Chondrocyte (in vitro differentiated cells): Measurements from ENCODE around the gene CREG2. TPM values are rescaled to one million over a fixed set of nuclear protein-coding genes. Genes with fewer than 3 reads are reported as not detected.

Experiments used
- DNase-seq: peaks from one replicate; pipeline ENCODE4 v3.0.0; 2021; ENCODE audit warnings: mixed read lengths, low spot score
- H3K27ac Mint-ChIP-seq: one replicate; pipeline ENCODE4 v1.8.0; 2021; ENCODE audit warnings: mild to moderate bottlenecking, moderate library complexity, mixed read lengths; ENCODE audit not compliant: unreplicated experiment
- H3K27me3 Mint-ChIP-seq: 2 replicates; pipeline ENCODE4 v1.8.0; 2021; ENCODE audit warnings: low read depth, mixed read lengths
- H3K36me3 Mint-ChIP-seq: 2 replicates; pipeline ENCODE4 v1.8.0; 2021; ENCODE audit warnings: low read depth, mixed read lengths
- H3K4me1 Mint-ChIP-seq: 2 replicates; pipeline ENCODE4 v1.8.0; 2021; ENCODE audit warnings: low read depth, mild to moderate bottlenecking, mixed read lengths
- H3K4me3 Mint-ChIP-seq: one replicate; pipeline ENCODE4 v1.8.0; 2021; ENCODE audit warnings: mild to moderate bottlenecking, moderate library complexity, mixed read lengths; ENCODE audit not compliant: unreplicated experiment
- H3K9me3 Mint-ChIP-seq: 2 replicates; pipeline ENCODE4 v1.8.0; 2021; ENCODE audit warnings: low read depth, mixed read lengths
- CTCF ChIP-seq: fragments of 200-600 bp; sonication (generic); IDR thresholded peaks from 2 replicates; pipeline ENCODE4 v1.5.0; 2021; ENCODE audit warnings: antibody characterized with exemption, mild to moderate bottlenecking, moderate library complexity
- total RNA-seq: library from RNA; stranded (reverse); gene quantifications from 3 replicates; pipeline ENCODE4 v1.2.1, GENCODE V29; 2021

The CREG2 gene
- total RNA-seq, 1 donor from 2014 or later, result not detected

GRCh38 chr2:101409699-101410098 lies 22.4 kb upstream of the CREG2 start:
- H3K27me3 Mint-ChIP-seq, result peaks cover 32% of the 10 kb centered on the region
- H3K9me3 Mint-ChIP-seq, result no peaks in the 10 kb centered on the region
- DNase-seq, result no peak
- no peak for TF ChIP-seq CTCF
- no peak overlapping the region for H3K4me3 Mint-ChIP-seq
- H3K27ac Mint-ChIP-seq, result no peak overlapping the region
- no peaks in the 10 kb centered on the region for H3K4me1 Mint-ChIP-seq
- H3K36me3 Mint-ChIP-seq, result no peaks in the 10 kb centered on the region

- no peak for DNase-seq
- H3K9me3 Mint-ChIP-seq, result no peaks in the 10 kb centered on the region
- H3K4me1 Mint-ChIP-seq, result no peaks in the 10 kb centered on the region
- H3K27ac Mint-ChIP-seq, result no peak overlapping the region
- no peak for TF ChIP-seq CTCF
- H3K36me3 Mint-ChIP-seq, result no peaks in the 10 kb centered on the region
- no peak overlapping the region for H3K4me3 Mint-ChIP-seq
- H3K27me3 Mint-ChIP-seq, result peaks cover 33% of the 10 kb centered on the region
Observed at GRCh38 chr2:101408925-101409324, 21.6 kb upstream of the CREG2 start.

GRCh38 chr2:101405351-101405899 lies 18.1 kb upstream of the CREG2 start:
- no peak for DNase-seq
- Mint-ChIP-seq H3K4me3 (no peak overlapping the region), H3K36me3 (no peaks in the 10 kb centered on the region), H3K27ac (no peak overlapping the region), H3K4me1 (no peaks in the 10 kb centered on the region), H3K9me3 (no peaks in the 10 kb centered on the region), H3K27me3 (peaks cover 18% of the 10 kb centered on the region)
- no peak for TF ChIP-seq CTCF

- Mint-ChIP-seq H3K27ac (no peak overlapping the region), H3K4me1 (no peaks in the 10 kb centered on the region)
Observed at GRCh38 chr2:101403745-101404144, 16.4 kb upstream of the CREG2 start.

GRCh38 chr2:101402630-101403029 lies 15.3 kb upstream of the CREG2 start:
- TF ChIP-seq CTCF, result no peak
- Mint-ChIP-seq H3K27ac (no peak overlapping the region), H3K4me1 (no peaks in the 10 kb centered on the region), H3K27me3 (peaks cover 12% of the 10 kb centered on the region), H3K4me3 (no peak overlapping the region), H3K36me3 (no peaks in the 10 kb centered on the region), H3K9me3 (no peaks in the 10 kb centered on the region)
- DNase-seq, result no peak

More at GRCh38 chr2:101403745-101404144, 16.4 kb upstream of the CREG2 start:
- peaks cover 12% of the 10 kb centered on the region for H3K27me3 Mint-ChIP-seq
- H3K36me3 Mint-ChIP-seq, result no peaks in the 10 kb centered on the region
- H3K9me3 Mint-ChIP-seq, result no peaks in the 10 kb centered on the region
- no peak overlapping the region for H3K4me3 Mint-ChIP-seq
- no peak for TF ChIP-seq CTCF
- no peak for DNase-seq
